Measurements from ENCODE around the gene HELZ.

GRCh38 chr17:67058036-67058435, 187.0 kb downstream of the HELZ start:
- TF ChIP-seq POLR2A (IDR thresholded peaks at IDR 0.05; ENCODE audit: low read depth, low read length): no peak
- no peak for TF ChIP-seq EZH2 (IDR thresholded peaks at IDR 0.05; ENCODE audit: borderline replicate concordance, low read depth, low read length, severe bottlenecking)
- no peak for TF ChIP-seq CTCF (IDR thresholded peaks at IDR 0.05; ENCODE audit: extremely low read depth in 1 of 2, insufficient read depth in 1 of 2, low read depth in 1 of 2, low read length in 2 of 2)
- no peak for TF ChIP-seq MYC (IDR thresholded peaks at IDR 0.05; ENCODE audit: low read depth, low read length)
